ENCODE measurements around the gene NKD2.
"Not testable (repeated sequence)": the region's sequence is repeated elsewhere in the genome, so short reads cannot be mapped to it uniquely, and the experiment has no call there.

GRCh38 chr5:1021969-1022336 lies 13.4 kb downstream of the NKD2 start:
- not testable (repeated sequence) for TF ChIP-seq CTCF (conservative IDR thresholded peaks at IDR 0.05); ZFX (IDR thresholded peaks at IDR 0.05)

Data from C4-2B (cell line).